Fibroblast of upper back skin (primary cell): ENCODE data around the gene AHRR.
"Not testable (repeated sequence)": the region's sequence is repeated elsewhere in the genome, so short reads cannot be mapped to it uniquely, and the experiment has no call there.

Experiments
- DNase-seq: peaks from one replicate; pipeline ENCODE4 v3.0.0-alpha.2; 2013

AHRR gene

GRCh38 chr5:464446-464842, 142.9 kb downstream of the AHRR start:
- no peak for DNase-seq

GRCh38 chr5:464843-465590, 143.5 kb downstream of the AHRR start:
- DNase-seq, result no peak

DNA sequence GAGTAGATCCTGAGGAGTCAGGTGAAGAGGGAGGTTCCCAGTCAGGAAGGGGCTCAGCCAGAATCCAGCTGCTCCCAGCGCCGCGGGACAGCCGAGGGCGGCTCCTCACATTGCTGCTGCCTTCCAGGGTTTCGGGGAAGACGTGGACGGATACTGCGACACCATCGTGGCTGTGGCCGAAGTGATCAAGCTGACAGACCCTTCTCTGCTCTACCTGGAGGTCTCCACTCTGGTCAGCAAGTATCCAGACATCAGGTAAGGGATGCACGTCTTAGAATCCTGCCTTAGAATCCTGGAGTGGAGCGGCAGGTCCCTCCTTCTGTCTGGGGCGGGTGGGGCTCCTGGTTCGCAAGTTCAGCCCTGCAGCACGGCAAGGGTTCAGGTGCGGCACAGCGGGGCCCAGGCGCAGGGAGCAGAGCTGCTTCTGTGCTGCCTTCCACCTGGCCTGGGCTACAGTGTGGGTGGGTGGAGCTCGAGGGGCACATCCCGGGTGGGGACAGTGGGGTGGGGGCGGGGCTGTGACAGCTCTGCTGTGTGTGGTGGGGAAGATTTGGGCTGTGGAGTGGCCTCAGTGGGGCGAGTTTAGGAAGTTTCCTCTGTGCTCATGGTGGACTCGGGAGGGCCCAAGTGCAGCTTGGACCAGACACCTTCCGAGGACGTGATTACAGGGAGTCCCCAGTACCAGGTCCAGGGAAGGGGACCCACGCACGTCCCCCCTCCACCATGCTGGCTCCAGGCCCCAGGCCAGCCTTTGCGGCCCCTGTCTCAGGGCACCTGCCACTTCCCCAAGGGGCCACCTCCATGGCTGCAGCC, 144.3 kb downstream of the AHRR start:
- DNase-seq, result no peak

- no peak for DNase-seq
Observed at GRCh38 chr5:466661-467310, 145.3 kb downstream of the AHRR start.

- DNase-seq, result no peak
Observed at GRCh38 chr5:468401-468800, 146.9 kb downstream of the AHRR start.

- no peak for DNase-seq
Observed at GRCh38 chr5:469752-470483, 148.4 kb downstream of the AHRR start.

GRCh38 chr5:470961-471749, 149.6 kb downstream of the AHRR start:
- DNase-seq, result no peak

DNA sequence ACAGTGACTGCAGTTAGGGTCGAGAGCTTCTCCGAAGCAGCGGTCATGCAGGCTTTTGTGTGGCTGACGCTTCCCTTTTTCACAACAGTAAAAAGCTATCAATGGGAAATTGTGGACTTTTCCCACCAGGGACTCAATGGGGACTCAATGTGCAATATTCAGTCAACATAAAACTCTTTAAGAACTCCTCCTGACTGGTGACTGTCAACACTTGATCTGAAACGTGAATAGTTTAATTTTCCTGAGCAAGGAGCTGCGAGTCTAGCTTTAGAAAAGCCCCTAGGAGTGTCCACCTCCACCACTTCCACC, 150.2 kb downstream of the AHRR start:
- DNase-seq, result no peak

GRCh38 chr5:472076-472655, 150.7 kb downstream of the AHRR start:
- no peak for DNase-seq

DNA sequence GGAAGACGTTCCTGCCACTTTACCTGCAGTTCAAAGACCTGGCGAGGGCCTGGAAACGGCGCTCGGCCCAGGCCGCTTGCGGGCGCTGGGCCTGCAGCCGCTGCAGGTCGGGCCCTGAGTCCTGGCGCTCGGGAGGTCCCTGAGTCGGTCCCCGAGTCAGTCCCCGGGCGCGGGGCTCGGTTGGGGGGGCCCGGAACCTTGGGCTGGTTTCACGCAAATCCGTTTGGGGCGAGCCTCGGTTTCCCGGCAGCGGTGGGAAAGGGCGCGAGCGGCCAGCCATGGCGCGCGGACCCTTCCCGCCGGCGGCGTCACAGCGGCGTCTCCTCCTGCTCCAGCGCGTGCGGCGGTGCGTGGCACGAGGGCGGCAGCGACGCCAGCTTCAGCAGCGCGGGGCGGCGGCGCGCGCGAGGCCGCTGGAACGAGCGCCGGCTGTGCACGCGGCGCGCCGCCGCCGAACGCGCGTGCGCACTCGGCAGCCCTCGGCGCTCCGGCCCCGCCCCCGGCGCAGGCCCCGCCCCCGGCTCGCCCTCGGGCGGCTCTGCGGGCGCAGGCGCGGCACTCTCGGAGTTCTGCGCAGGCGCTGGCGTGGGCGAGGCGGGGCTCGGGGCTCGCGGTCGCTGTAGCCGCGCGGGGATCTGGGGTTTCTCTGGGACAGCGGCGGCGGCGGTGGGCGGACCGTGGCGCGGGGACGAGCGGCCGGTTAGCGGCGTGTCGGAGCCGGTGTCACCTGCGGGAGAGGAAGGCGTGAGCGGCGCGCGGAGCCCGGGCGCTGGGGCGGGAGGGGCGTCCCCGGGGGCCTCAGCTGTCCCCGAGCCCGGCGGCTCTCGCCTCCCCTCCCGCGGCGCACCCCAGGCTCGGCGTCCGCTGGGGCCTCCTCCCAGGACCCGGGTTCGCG, 151.4 kb downstream of the AHRR start:
- DNase-seq, result peak; percentile 74

DNA sequence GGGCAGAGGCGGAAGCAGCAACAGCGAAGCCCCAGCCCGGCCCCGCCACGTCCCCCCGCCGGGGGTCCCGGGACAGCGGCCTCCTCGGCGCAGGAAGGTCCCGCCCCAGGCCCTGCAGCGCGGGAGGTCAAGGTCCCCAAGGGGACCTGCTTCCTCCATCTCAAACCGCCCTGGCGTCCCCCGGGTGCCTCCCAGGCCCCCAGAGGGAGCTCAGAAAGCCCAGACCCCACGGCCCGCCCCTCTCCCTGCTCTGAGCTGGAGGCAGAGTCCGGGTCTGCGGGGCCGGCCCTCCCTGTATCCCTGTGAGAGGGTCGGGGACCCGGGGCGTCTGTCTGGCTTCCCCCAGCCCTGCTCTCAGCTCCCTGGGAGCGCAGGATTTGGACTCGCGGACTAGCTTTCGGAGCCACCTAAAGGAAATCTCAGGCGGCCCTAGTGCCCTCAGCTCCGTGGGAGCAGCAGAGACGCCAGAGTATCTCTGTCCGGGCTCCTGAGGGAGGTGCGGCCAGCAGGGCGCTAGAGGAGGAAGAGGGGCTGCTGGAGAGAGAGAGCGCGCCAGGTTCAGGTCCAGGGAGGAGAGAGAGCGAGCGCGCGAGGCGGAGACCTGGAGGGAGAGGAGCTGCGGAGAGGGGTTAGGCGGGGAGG, 152.2 kb downstream of the AHRR start:
- no peak for DNase-seq

GRCh38 chr5:474232-474839, 152.8 kb downstream of the AHRR start:
- DNase-seq, result not testable (repeated sequence)

- DNase-seq, result no peak
Observed at GRCh38 chr5:474840-475661, 153.5 kb downstream of the AHRR start.

GRCh38 chr5:475704-476101, 154.2 kb downstream of the AHRR start:
- DNase-seq, result no peak

- DNase-seq, result no peak
Observed at GRCh38 chr5:476102-476813, 154.7 kb downstream of the AHRR start.

GRCh38 chr5:476814-477175, 155.3 kb downstream of the AHRR start:
- DNase-seq, result no peak

GRCh38 chr5:477247-477646, 155.7 kb downstream of the AHRR start:
- DNase-seq, result no peak

GRCh38 chr5:477871-478270, 156.4 kb downstream of the AHRR start:
- no peak for DNase-seq
